Astrocyte of the cerebellum (primary cell): Measurements from ENCODE around the gene LUC7L.

Experiments used
- DNase-seq: peaks from one replicate; pipeline ENCODE4 v3.0.0-alpha.2; 2011; ENCODE audit warnings: low read depth
- H3K4me3 ChIP-seq: 2 replicates; pipeline ENCODE4 v1.5.1; 2011; ENCODE audit warnings: mild to moderate bottlenecking, low read depth, low read length, moderate library complexity
- CTCF ChIP-seq: IDR thresholded peaks from 2 replicates; pipeline ENCODE4 v1.5.1; 2012; ENCODE audit warnings: low read length, low read depth, moderate library complexity, mild to moderate bottlenecking; ENCODE audit errors: missing control alignments
- in situ Hi-C: cut with HindIII; loops from 2 replicates; pipeline ENCODE4 v1.10.0; 2017; ENCODE audit warnings: low sequenced_read_pairs

Gene LUC7L

GRCh38 chr16:188674-189073, 40.6 kb downstream of the LUC7L start:
- in situ Hi-C loops, result no loop called here
- no peak overlapping the region for H3K4me3 ChIP-seq
- no peak for TF ChIP-seq CTCF
- no peak for DNase-seq

- DNase-seq, result no peak
- in situ Hi-C loops, result no loop called here
These were observed 41.9 kb downstream of the LUC7L start for GRCh38 chr16:187330-187729.

GRCh38 chr16:185691-186090, 43.6 kb downstream of the LUC7L start:
- no peak for TF ChIP-seq CTCF
- DNase-seq, result no peak
- in situ Hi-C loops, result no loop called here
- no peak overlapping the region for H3K4me3 ChIP-seq

More at GRCh38 chr16:187330-187729, 41.9 kb downstream of the LUC7L start:
- no peak overlapping the region for H3K4me3 ChIP-seq
- no peak for TF ChIP-seq CTCF

GRCh38 chr16:185213-185612, 44.0 kb downstream of the LUC7L start:
- no peak for TF ChIP-seq CTCF
- H3K4me3 ChIP-seq, result no peak overlapping the region
- no peak for DNase-seq
- in situ Hi-C loops, result no loop called here

- in situ Hi-C loops, result no loop called here
- no peak for TF ChIP-seq CTCF
- DNase-seq, result no peak
- H3K4me3 ChIP-seq, result no peak overlapping the region
These were observed 46.2 kb downstream of the LUC7L start for GRCh38 chr16:183005-183404.

- no peak overlapping the region for H3K4me3 ChIP-seq
- peak; percentile 89 for TF ChIP-seq CTCF
- DNase-seq, result no peak
- in situ Hi-C loops, result no loop called here
These were observed 47.7 kb downstream of the LUC7L start for GRCh38 chr16:181565-182021.
